K562 (cell line): ENCODE results near the gene RNF34. TPM values are rescaled to one million over a fixed set of nuclear protein-coding genes. Genes with fewer than 3 reads are reported as not detected.

Experiments
- HMGN3 ChIP-seq: IDR thresholded peaks from 2 replicates; pipeline ENCODE4 v1.6.1; 2011; ENCODE audit warnings: borderline replicate concordance, low read depth, mild to moderate bottlenecking, mixed read lengths, low read length; ENCODE audit not compliant: insufficient read length; ENCODE audit errors: extremely low read depth
- KDM5B ChIP-seq: fragments of 200-600 bp; sonication (generic); IDR thresholded peaks from 2 replicates; pipeline ENCODE4 v1.6.1; 2012; ENCODE audit warnings: low read depth, mild to moderate bottlenecking, moderate library complexity, low read length, control low read depth, inconsistent platforms; ENCODE audit not compliant: insufficient replicate concordance
- POLR2A ChIP-seq: fragments of 450-650 bp; conservative IDR thresholded peaks from 2 replicates; pipeline ENCODE4 v1.6.1; 2016
- POLR2G ChIP-seq: fragments of 200-400 bp; formaldehyde crosslinking; IDR thresholded peaks from 2 replicates; pipeline ENCODE4 v1.6.1; 2017; ENCODE audit warnings: low read depth, mild to moderate bottlenecking, antibody characterized with exemption, low read length, moderate library complexity
- RBFOX2 ChIP-seq: fragments of 200-400 bp; formaldehyde crosslinking; IDR thresholded peaks from 2 replicates; pipeline ENCODE4 v1.6.1; 2017; ENCODE audit warnings: low read depth, mild to moderate bottlenecking, low read length, moderate library complexity
- SAP30 ChIP-seq: fragments of 200-600 bp; sonication (generic); IDR thresholded peaks from 2 replicates; pipeline ENCODE4 v1.6.1; 2012; ENCODE audit warnings: borderline replicate concordance, low read depth, mild to moderate bottlenecking, moderate library complexity, low read length, control low read depth, inconsistent platforms; ENCODE audit not compliant: insufficient read depth, poor library complexity, severe bottlenecking
- ZKSCAN3 ChIP-seq: fragments of 250-450 bp; sonication (Bioruptor Pico); IDR thresholded peaks from 2 replicates; pipeline ENCODE4 v1.4.0; 2020
- polyA plus RNA-seq, 8 experiments: library from polyadenylated mRNA; depleted of rRNA in 4 of 8; stranded (reverse) in 5 of 8; unstranded in 3 of 8; fragments of >200 nt; fragmentation: Nextera tagmentation in 2 of 8; fragmentation: Illumina TruSeq in 1 of 8; extraction: Ambion mirVana in 2 of 8; extraction: Trizol in 1 of 8; gene quantifications; 2 replicates each; pipeline versions ENCODE4 v1.2.1 to v1.2.3, GENCODE V29; 2011 to 2014; ENCODE audit warnings: inconsistent platforms in 1 of 8, missing spikeins in 1 of 8
- total RNA-seq, 7 experiments: library from RNA; depleted of rRNA in 6 of 7; stranded (reverse); fragments of >200 nt in 6 of 7; fragmentation: Illumina TruSeq in 2 of 7; extraction: Trizol in 2 of 7; gene quantifications; 2 replicates each; pipeline versions ENCODE4 v1.2.1 to v1.2.3, GENCODE V29; 2011 to 2021; ENCODE audit warnings: low replicate concordance in 1 of 7
- TF ChIP-seq, protein P1 (sequence below): fragments of 450-650 bp; IDR thresholded peaks from 2 replicates; pipeline ENCODE4 v1.6.1; 2018; ENCODE audit not compliant: partially characterized antibody
- TF ChIP-seq, protein P2 (sequence below), 2 experiments: fragments of 450-650 bp; conservative IDR thresholded peaks; 2 replicates each; pipeline ENCODE4 v1.6.1; 2017; ENCODE audit warnings: mild to moderate bottlenecking in 2 of 2, moderate library complexity in 2 of 2
- TF ChIP-seq, protein P3 (sequence below): fragments of 450-650 bp; IDR thresholded peaks from 2 replicates; pipeline ENCODE4 v1.7.1; 2018; ENCODE audit warnings: mild to moderate bottlenecking, low read depth; ENCODE audit not compliant: partially characterized antibody

The RNF34 gene
- total and polyA plus RNA-seq, 9 of the 15 experiments (the other 6 are each of a cell fraction or from before 2014, with no cell fraction given): 41.7 to 88.9 (median 54.1) TPM

DNA sequence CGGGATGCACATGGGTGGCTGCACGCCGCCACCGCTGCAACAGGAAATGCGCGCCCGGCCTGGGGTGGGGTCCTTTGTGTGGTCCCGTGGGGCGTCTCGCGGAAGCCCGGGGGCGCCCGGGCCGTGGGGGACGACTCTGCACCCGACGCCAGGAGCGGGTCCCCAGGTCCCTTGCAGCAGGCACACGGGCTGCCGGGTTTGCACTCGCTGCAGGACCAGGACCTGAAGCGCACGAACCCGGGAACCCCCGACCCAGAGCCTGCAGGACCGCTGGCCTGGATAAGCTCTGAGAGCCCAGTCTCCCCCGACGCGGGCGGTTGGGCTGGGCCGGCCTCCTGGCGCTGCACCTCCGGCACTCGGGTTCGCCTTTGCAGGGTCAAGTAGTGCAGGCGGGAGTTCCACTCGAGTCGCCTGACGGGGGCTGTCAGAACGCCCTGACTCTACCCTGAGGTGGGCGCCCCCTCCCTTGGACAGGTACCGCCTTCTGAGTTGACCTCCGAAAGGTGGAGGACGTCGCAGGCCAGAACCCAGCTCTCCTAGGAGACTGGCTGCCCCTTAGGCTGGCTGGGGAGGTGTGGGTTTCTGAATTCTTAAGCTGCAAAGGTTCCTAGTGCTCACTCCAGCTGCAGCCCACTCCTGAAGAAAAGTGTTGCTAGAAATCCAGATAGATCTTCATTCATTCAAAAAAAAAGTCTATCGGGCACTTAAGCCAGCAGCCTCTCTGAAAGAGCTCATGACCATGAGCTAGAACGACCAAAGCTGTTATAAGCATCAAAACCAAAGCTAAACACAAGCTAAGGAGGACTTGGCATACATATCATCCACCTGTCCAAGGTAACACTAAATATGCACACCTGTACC is 68.0 kb downstream of the RNF34 start (continued):
- TF ChIP-seq, protein P1, sequence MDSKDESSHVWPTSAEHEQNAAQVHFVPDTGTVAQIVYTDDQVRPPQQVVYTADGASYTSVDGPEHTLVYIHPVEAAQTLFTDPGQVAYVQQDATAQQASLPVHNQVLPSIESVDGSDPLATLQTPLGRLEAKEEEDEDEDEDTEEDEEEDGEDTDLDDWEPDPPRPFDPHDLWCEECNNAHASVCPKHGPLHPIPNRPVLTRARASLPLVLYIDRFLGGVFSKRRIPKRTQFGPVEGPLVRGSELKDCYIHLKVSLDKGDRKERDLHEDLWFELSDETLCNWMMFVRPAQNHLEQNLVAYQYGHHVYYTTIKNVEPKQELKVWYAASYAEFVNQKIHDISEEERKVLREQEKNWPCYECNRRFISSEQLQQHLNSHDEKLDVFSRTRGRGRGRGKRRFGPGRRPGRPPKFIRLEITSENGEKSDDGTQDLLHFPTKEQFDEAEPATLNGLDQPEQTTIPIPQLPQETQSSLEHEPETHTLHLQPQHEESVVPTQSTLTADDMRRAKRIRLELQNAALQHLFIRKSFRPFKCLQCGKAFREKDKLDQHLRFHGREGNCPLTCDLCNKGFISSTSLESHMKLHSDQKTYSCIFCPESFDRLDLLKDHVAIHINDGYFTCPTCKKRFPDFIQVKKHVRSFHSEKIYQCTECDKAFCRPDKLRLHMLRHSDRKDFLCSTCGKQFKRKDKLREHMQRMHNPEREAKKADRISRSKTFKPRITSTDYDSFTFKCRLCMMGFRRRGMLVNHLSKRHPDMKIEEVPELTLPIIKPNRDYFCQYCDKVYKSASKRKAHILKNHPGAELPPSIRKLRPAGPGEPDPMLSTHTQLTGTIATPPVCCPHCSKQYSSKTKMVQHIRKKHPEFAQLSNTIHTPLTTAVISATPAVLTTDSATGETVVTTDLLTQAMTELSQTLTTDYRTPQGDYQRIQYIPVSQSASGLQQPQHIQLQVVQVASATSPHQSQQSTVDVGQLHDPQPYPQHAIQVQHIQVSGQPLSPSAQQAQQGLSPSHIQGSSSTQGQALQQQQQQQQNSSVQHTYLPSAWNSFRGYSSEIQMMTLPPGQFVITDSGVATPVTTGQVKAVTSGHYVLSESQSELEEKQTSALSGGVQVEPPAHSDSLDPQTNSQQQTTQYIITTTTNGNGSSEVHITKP: peak; percentile 93
- no peak for TF ChIP-seq KDM5B
- TF ChIP-seq ZKSCAN3 (CRISPR knock-in tag): no peak
- TF ChIP-seq, protein P2, sequence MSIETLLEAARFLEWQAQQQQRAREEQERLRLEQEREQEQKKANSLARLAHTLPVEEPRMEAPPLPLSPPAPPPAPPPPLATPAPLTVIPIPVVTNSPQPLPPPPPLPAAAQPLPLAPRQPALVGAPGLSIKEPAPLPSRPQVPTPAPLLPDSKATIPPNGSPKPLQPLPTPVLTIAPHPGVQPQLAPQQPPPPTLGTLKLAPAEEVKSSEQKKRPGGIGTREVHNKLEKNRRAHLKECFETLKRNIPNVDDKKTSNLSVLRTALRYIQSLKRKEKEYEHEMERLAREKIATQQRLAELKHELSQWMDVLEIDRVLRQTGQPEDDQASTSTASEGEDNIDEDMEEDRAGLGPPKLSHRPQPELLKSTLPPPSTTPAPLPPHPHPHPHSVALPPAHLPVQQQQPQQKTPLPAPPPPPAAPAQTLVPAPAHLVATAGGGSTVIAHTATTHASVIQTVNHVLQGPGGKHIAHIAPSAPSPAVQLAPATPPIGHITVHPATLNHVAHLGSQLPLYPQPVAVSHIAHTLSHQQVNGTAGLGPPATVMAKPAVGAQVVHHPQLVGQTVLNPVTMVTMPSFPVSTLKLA (conservative IDR thresholded peaks at IDR 0.05): peak; percentile 24 to 76; a peak in 2 of 4 replicates
- TF ChIP-seq, protein P3, sequence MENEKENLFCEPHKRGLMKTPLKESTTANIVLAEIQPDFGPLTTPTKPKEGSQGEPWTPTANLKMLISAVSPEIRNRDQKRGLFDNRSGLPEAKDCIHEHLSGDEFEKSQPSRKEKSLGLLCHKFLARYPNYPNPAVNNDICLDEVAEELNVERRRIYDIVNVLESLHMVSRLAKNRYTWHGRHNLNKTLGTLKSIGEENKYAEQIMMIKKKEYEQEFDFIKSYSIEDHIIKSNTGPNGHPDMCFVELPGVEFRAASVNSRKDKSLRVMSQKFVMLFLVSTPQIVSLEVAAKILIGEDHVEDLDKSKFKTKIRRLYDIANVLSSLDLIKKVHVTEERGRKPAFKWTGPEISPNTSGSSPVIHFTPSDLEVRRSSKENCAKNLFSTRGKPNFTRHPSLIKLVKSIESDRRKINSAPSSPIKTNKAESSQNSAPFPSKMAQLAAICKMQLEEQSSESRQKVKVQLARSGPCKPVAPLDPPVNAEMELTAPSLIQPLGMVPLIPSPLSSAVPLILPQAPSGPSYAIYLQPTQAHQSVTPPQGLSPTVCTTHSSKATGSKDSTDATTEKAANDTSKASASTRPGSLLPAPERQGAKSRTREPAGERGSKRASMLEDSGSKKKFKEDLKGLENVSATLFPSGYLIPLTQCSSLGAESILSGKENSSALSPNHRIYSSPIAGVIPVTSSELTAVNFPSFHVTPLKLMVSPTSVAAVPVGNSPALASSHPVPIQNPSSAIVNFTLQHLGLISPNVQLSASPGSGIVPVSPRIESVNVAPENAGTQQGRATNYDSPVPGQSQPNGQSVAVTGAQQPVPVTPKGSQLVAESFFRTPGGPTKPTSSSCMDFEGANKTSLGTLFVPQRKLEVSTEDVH: no peak
- no peak; the same call in 1 of the 2 replicates for TF ChIP-seq RBFOX2
- TF ChIP-seq POLR2G: 0 out of 2 replicates have a peak, but pooled peaks have one; percentile 4
- peak; percentile 64 for TF ChIP-seq POLR2A
- peak; percentile 75 for TF ChIP-seq SAP30
- peak; percentile 61 for TF ChIP-seq HMGN3
